Natural killer cell (primary cell): ENCODE results near the gene PRKRA. TPM values are rescaled to one million over a fixed set of nuclear protein-coding genes. Genes with fewer than 3 reads are reported as not detected.

Experiments
- ATAC-seq, 3 donors: fragments of 150-1000 bp in 2 of 3; fragments of 200-7000 bp in 1 of 3; cut with Tn5 transposase; 1 replicate in 1 of 3; 2 replicates in 2 of 3; pipeline ENCODE4 v1.10.0; 2021; ENCODE audit warnings: mild to moderate bottlenecking in 2 of 3, moderate library complexity in 2 of 3
- DNase-seq, 2 donors: peaks; one replicate each; pipeline versions ENCODE4 v3.0.0 to v3.0.0-alpha.2; 2013 to 2021; ENCODE audit warnings: mixed read lengths in 1 of 2
- H3K27ac ChIP-seq: one replicate; pipeline ENCODE4 v1.5.1; 2013; ENCODE audit warnings: mild to moderate bottlenecking, low read length
- H3K27me3 ChIP-seq: one replicate; pipeline ENCODE4 v1.6.1; 2013; ENCODE audit warnings: low read length; ENCODE audit not compliant: control insufficient read depth, insufficient read depth
- H3K36me3 ChIP-seq: one replicate; pipeline ENCODE4 v1.6.1; 2013; ENCODE audit warnings: low read length; ENCODE audit not compliant: control insufficient read depth, insufficient read depth
- H3K4me1 ChIP-seq: one replicate; pipeline ENCODE4 v1.6.1; 2013; ENCODE audit warnings: low read length; ENCODE audit not compliant: control insufficient read depth, insufficient read depth
- H3K4me3 ChIP-seq: one replicate; pipeline ENCODE4 v1.5.1; 2013; ENCODE audit warnings: low read length
- H3K9me3 ChIP-seq: one replicate; pipeline ENCODE4 v1.6.1; 2013; ENCODE audit warnings: low read length; ENCODE audit not compliant: control insufficient read depth, insufficient read depth
- H3K27ac Mint-ChIP-seq, 2 donors: one replicate each; pipeline ENCODE4 v1.8.0; 2022; ENCODE audit warnings: mild to moderate bottlenecking in 2 of 2, mixed read lengths in 2 of 2, moderate library complexity in 1 of 2
- H3K27me3 Mint-ChIP-seq, 2 donors: one replicate each; pipeline ENCODE4 v1.8.0; 2022; ENCODE audit warnings: low read depth in 2 of 2, mixed read lengths in 2 of 2
- H3K36me3 Mint-ChIP-seq: one replicate; pipeline ENCODE4 v1.8.0; 2022; ENCODE audit warnings: mixed read lengths
- H3K4me1 Mint-ChIP-seq, 2 donors: one replicate each; pipeline ENCODE4 v1.8.0; 2022; ENCODE audit warnings: mixed read lengths in 2 of 2
- H3K4me3 Mint-ChIP-seq: one replicate; pipeline ENCODE4 v1.8.0; 2022; ENCODE audit warnings: mild to moderate bottlenecking, moderate library complexity, mixed read lengths
- H3K9me3 Mint-ChIP-seq, 2 donors: one replicate each; pipeline ENCODE4 v1.8.0; 2022; ENCODE audit warnings: mixed read lengths in 2 of 2
- WGBS: methylation state at CpG from one replicate; pipeline ENCODE4 v1.1.7; 2013; ENCODE audit warnings: missing lambda C conversion rate; ENCODE audit not compliant: insufficient coverage; 5-methylcytosine and 5-hydroxymethylcytosine counted together
- intact Hi-C: fragments of 100-400 bp; cut with micrococcal nuclease; formaldehyde crosslinking; loops from one replicate; pipeline ENCODE4 v1.14.2; 2022
- total RNA-seq, 4 donors: library from RNA; stranded (reverse); fragments of 120-200 nt in 1 of 4; gene quantifications; one replicate each; pipeline versions ENCODE4 v1.2.3 to v1.2.4, GENCODE V29; 2013 to 2022
- TF ChIP-seq, protein P1 (sequence below): fragments of 200-600 bp; IDR thresholded peaks from one replicate; pipeline ENCODE4 v1.8.0; 2022; ENCODE audit warnings: antibody characterized with exemption

The PRKRA gene
- total RNA-seq, 3 donors from 2014 or later (not counting 1 experiment from before 2014, with no cell fraction given): 42.1 to 48.3 (median 44.0) TPM

DNA sequence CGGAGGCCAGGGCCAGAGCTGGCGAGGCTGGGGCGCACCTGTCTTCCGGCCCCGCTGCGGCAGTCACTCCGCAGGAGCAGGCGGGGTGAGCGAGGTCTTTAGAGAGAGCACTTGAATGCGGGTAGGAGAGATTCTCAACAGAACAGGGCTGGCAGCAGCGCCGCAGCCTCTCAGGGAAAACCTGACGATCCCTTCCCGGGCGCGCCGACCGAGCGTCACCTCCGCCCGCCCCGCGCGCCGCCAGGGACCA lies 526 bp downstream of the PRKRA start:
- H3K9me3 Mint-ChIP-seq: no peaks in the 10 kb centered on the region
- peaks cover 34 to 37% of the 10 kb centered on the region in 2 donors for H3K4me1 Mint-ChIP-seq
- Histone ChIP-seq H3K36me3 (peaks cover 16% of the 10 kb centered on the region), H3K27ac (peak overlapping the region; percentile 83), H3K4me1 (peaks cover 13% of the 10 kb centered on the region), H3K27me3 (no peaks in the 10 kb centered on the region), H3K9me3 (no peaks in the 10 kb centered on the region), H3K4me3 (peak overlapping the region; percentile 94)
- H3K4me3 Mint-ChIP-seq: peak overlapping the region; percentile 88
- 0% methylated on average over 25 of the region's 25 CpGs for WGBS
- intact Hi-C loops: no loop called here
- ATAC-seq (peak in 1 of 3 donors; percentile 15), DNase-seq (no peak)
- TF ChIP-seq, protein P1, sequence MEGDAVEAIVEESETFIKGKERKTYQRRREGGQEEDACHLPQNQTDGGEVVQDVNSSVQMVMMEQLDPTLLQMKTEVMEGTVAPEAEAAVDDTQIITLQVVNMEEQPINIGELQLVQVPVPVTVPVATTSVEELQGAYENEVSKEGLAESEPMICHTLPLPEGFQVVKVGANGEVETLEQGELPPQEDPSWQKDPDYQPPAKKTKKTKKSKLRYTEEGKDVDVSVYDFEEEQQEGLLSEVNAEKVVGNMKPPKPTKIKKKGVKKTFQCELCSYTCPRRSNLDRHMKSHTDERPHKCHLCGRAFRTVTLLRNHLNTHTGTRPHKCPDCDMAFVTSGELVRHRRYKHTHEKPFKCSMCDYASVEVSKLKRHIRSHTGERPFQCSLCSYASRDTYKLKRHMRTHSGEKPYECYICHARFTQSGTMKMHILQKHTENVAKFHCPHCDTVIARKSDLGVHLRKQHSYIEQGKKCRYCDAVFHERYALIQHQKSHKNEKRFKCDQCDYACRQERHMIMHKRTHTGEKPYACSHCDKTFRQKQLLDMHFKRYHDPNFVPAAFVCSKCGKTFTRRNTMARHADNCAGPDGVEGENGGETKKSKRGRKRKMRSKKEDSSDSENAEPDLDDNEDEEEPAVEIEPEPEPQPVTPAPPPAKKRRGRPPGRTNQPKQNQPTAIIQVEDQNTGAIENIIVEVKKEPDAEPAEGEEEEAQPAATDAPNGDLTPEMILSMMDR: no peak
- H3K27ac Mint-ChIP-seq: peak overlapping the region; percentile 17 to 92
- no peaks in the 10 kb centered on the region for H3K36me3 Mint-ChIP-seq
- H3K27me3 Mint-ChIP-seq: peaks cover 5 to 9% of the 10 kb centered on the region in 2 donors

DNA sequence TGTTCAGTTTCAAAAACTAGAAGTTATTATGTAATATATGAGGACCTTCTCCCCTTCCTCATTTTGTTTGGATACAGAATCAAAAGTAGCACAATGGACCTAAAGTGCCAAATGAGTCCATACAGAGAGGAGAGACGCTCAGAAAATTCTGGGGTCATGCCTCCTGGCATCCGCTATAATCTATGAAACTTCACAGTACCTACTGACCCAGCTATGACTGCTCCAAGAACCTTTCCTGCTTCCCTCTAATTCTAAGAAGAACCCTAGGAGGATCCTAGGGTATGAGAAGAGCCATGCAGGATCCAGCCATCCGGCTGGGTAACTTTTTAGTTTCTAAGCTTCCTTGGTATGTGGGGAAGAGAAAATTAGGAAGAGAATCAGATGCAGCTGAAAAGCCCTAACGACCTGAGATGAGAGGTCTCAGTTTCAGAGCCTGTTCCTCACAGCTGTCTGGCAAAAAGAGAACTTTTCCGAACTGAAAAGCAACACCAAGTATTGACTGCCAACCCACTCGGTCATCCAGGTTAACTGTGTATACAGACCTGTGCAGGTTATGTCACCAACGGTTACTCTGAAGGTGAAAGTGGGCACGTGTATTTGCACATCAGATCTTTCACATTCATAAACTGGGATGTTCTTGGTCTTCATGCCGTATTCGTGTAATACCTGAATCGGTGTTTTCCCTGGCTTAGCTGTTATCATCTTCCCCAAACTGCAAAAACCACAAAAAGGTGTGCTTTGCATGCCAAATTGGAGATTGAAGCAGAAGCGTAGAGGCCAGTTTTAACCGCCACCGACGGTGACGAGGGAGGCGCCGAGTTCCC lies 1.1 kb downstream of the PRKRA start:
- Mint-ChIP-seq H3K4me3 (peak overlapping the region; percentile 88), H3K36me3 (no peaks in the 10 kb centered on the region), H3K27ac (peak overlapping the region; percentile 17 to 92), H3K4me1 (peaks cover 34 to 37% of the 10 kb centered on the region in 2 donors), H3K27me3 (peaks cover 4 to 7% of the 10 kb centered on the region in 2 donors), H3K9me3 (no peaks in the 10 kb centered on the region)
- Histone ChIP-seq H3K27me3 (no peaks in the 10 kb centered on the region), H3K27ac (peak overlapping the region; percentile 83), H3K4me1 (peaks cover 13% of the 10 kb centered on the region), H3K9me3 (no peaks in the 10 kb centered on the region), H3K4me3 (peak overlapping the region; percentile 94), H3K36me3 (peaks cover 19% of the 10 kb centered on the region)
- intact Hi-C loops: no loop called here
- WGBS: 14% methylated on average over 18 of the region's 18 CpGs
- ATAC-seq: no peak
- TF ChIP-seq, protein P1: no peak
- peak in 1 of 2 donors; percentile 92 for DNase-seq

DNA sequence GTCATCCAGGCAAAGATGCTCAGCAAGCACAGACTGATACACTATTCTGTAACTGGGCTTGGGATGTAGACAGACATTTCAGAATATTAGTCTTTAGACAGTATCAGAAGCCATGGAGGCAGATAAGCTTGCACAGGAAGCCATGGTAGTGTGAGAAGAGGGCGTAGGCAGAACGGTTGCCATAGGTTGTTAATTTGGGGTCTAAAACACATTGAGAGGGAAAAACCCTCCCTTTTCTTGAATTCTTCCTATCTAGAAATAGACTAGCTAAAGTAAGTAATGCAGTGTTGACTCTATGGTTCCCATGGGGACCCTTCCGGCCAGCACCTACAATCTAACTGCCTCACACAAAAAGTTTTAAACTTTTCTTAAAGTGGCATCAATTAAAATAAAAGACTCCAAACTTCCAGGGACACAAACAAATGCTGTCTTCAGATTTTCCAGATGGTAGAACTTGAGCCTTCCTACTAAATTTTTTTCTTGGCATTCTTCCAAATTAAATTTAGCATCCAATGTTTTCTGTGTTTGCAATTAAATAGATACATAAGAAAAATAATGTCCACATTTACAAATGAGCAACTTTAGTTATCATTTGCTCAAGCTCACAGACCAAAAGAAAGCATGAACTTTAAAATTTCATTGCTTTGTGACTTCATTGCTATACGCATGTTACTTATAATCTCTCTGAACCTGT lies 1.9 kb downstream of the PRKRA start:
- intact Hi-C loops: no loop called here
- Mint-ChIP-seq H3K4me1 (peaks cover 34 to 37% of the 10 kb centered on the region in 2 donors), H3K27ac (peak overlapping the region; percentile 2 to 17), H3K4me3 (peak overlapping the region; percentile 88), H3K27me3 (no peaks in the 10 kb centered on the region), H3K36me3 (no peaks in the 10 kb centered on the region), H3K9me3 (no peaks in the 10 kb centered on the region)
- Histone ChIP-seq H3K27me3 (no peaks in the 10 kb centered on the region), H3K9me3 (no peaks in the 10 kb centered on the region), H3K27ac (no peak overlapping the region), H3K4me1 (peaks cover 13% of the 10 kb centered on the region), H3K36me3 (peaks cover 24% of the 10 kb centered on the region), H3K4me3 (no peak overlapping the region)
- 74% methylated on average over 3 of the region's 4 CpGs for WGBS
- DNase-seq: peak in 1 of 2 donors; percentile 23
- TF ChIP-seq, protein P1: no peak
- no peak for ATAC-seq
